GM23338 (cell line): ENCODE results near the gene PLD6. TPM values are rescaled to one million over a fixed set of nuclear protein-coding genes. Genes with fewer than 3 reads are reported as not detected.

Experiments used
- ATAC-seq: fragments of 200-7000 bp; cut with Tn5 transposase; 3 replicates; pipeline ENCODE4 v1.9.1; 2020
- DNase-seq: peaks from one replicate; pipeline ENCODE4 v3.0.0-alpha.2; 2015; ENCODE audit warnings: low spot score
- H2AFZ ChIP-seq: fragments of 200-600 bp; sonication (generic); 2 replicates; pipeline ENCODE4 v1.8.0; 2016; ENCODE audit warnings: antibody characterized with exemption, mild to moderate bottlenecking, moderate library complexity
- H3F3A ChIP-seq: fragments of 200-600 bp; sonication (generic); replicated peaks from 2 replicates; pipeline ENCODE4 v1.8.0; 2017; ENCODE audit warnings: antibody characterized with exemption, mixed run types, low read depth
- H3K27ac ChIP-seq: fragments of 200-600 bp; sonication (generic); 2 replicates; pipeline ENCODE4 v1.6.1; 2016; ENCODE audit warnings: low read depth
- H3K27me3 ChIP-seq: fragments of 200-600 bp; sonication (generic); 2 replicates; pipeline ENCODE4 v1.8.0; 2016; ENCODE audit warnings: mild to moderate bottlenecking, mixed run types, moderate library complexity; ENCODE audit not compliant: insufficient read depth
- H3K36me3 ChIP-seq: fragments of 200-600 bp; sonication (generic); 2 replicates; pipeline ENCODE4 v1.8.0; 2016; ENCODE audit warnings: mild to moderate bottlenecking; ENCODE audit not compliant: insufficient read depth
- H3K4me1 ChIP-seq: fragments of 200-600 bp; sonication (generic); 2 replicates; pipeline ENCODE4 v1.8.0; 2016; ENCODE audit warnings: mild to moderate bottlenecking, moderate library complexity; ENCODE audit not compliant: insufficient read depth
- H3K4me2 ChIP-seq: fragments of 200-600 bp; sonication (generic); 2 replicates; pipeline ENCODE4 v1.7.1; 2017; ENCODE audit warnings: mixed run types
- H3K4me3 ChIP-seq: fragments of 200-600 bp; sonication (generic); 2 replicates; pipeline ENCODE4 v1.6.1; 2016; ENCODE audit warnings: mixed run types
- H3K79me2 ChIP-seq: fragments of 200-600 bp; sonication (generic); replicated peaks from 2 replicates; pipeline ENCODE4 v1.8.0; 2017; ENCODE audit warnings: mild to moderate bottlenecking; ENCODE audit not compliant: insufficient read depth
- H3K9me2 ChIP-seq: fragments of 200-600 bp; sonication (generic); 2 replicates; pipeline ENCODE4 v1.8.0; 2017; ENCODE audit not compliant: insufficient read depth
- H4K20me1 ChIP-seq: fragments of 200-600 bp; sonication (generic); replicated peaks from 2 replicates; pipeline ENCODE4 v1.8.0; 2017; ENCODE audit warnings: mild to moderate bottlenecking; ENCODE audit not compliant: insufficient read depth
- H3K27ac Mint-ChIP-seq: 2 replicates; pipeline ENCODE4 v1.8.0; 2020; ENCODE audit warnings: inconsistent platforms, mild to moderate bottlenecking, moderate library complexity, mixed read lengths
- H3K27me3 Mint-ChIP-seq: 3 replicates; pipeline ENCODE4 v1.8.0; 2022; ENCODE audit warnings: low read depth, mild to moderate bottlenecking, moderate library complexity, mixed read lengths, inconsistent platforms; ENCODE audit not compliant: insufficient read depth, poor library complexity
- H3K36me3 Mint-ChIP-seq: 3 replicates; pipeline ENCODE4 v1.8.0; 2021; ENCODE audit warnings: low read depth, mild to moderate bottlenecking, inconsistent platforms, moderate library complexity, mixed read lengths
- H3K4me1 Mint-ChIP-seq: 3 replicates; pipeline ENCODE4 v1.8.0; 2020; ENCODE audit warnings: mild to moderate bottlenecking, inconsistent platforms, mixed read lengths
- H3K4me3 Mint-ChIP-seq: 3 replicates; pipeline ENCODE4 v1.8.0; 2021; ENCODE audit warnings: moderate library complexity, mild to moderate bottlenecking, inconsistent platforms, mixed read lengths
- H3K9me3 Mint-ChIP-seq: 3 replicates; pipeline ENCODE4 v1.8.0; 2020; ENCODE audit warnings: moderate library complexity, mild to moderate bottlenecking, inconsistent platforms, mixed read lengths
- CTCF ChIP-seq, 2 experiments: fragments of 200-600 bp in 1 of 2; sonication (generic) in 1 of 2; conservative IDR thresholded peaks; 2 replicates each; pipeline versions ENCODE4 v1.5.1 to v1.6.1; 2016 to 2017; ENCODE audit warnings: antibody characterized with exemption in 2 of 2, low read depth in 2 of 2, mild to moderate bottlenecking in 2 of 2, moderate library complexity in 1 of 2
- ETS1 ChIP-seq: IDR thresholded peaks from 2 replicates; pipeline ENCODE4 v1.6.1; 2016; ENCODE audit warnings: antibody characterized with exemption
- EZH2 ChIP-seq: fragments of 200-600 bp; sonication (generic); IDR thresholded peaks from one replicate; pipeline ENCODE4 v1.8.0; 2017; ENCODE audit warnings: antibody characterized with exemption, mild to moderate bottlenecking, low read depth; ENCODE audit not compliant: unreplicated experiment
- POLR2AphosphoS5 ChIP-seq: IDR thresholded peaks from 2 replicates; pipeline ENCODE4 v1.6.1; 2016; ENCODE audit warnings: antibody characterized with exemption, low read depth
- ZNF462 ChIP-seq: fragments of 250-450 bp; sonication (Bioruptor Pico); IDR thresholded peaks from 2 replicates; pipeline ENCODE4 v1.5.0; 2020; ENCODE audit warnings: mild to moderate bottlenecking, moderate library complexity
- polyA plus RNA-seq: library from polyadenylated mRNA; unstranded; fragments of >200 nt; fragmentation: Nextera tagmentation; extraction: Ambion mirVana; gene quantifications from 2 replicates; pipeline ENCODE4 v1.2.1, GENCODE V29; 2016
- total RNA-seq: library from RNA; depleted of rRNA; stranded (reverse); fragments of >200 nt; shearing (Covaris generic); gene quantifications from 2 replicates; pipeline ENCODE4 v1.2.3, GENCODE V29; 2014

The PLD6 gene
- total and polyA plus RNA-seq, 2 experiments from 2014 or later: not detected

GRCh38 chr17:17155568-17155967 is 50.6 kb downstream of the PLD6 start (continued):
- no peak for TF ChIP-seq ZNF462 (CRISPR knock-in tag)
- TF ChIP-seq POLR2AphosphoS5: no peak
- TF ChIP-seq CTCF (conservative IDR thresholded peaks at IDR 0.05; ENCODE audit: low read depth in 2 of 2): no peak
- TF ChIP-seq EZH2: no peak
- no peak for TF ChIP-seq ETS1

GRCh38 chr17:17154981-17155380 is 51.2 kb downstream of the PLD6 start:
- TF ChIP-seq ETS1: no peak
- H4K20me1 ChIP-seq: no peaks in the 10 kb centered on the region; the same call in 1 of the 2 replicates
- no peaks in the 10 kb centered on the region for H3K9me3 Mint-ChIP-seq
- no peaks in the 10 kb centered on the region for H3K27me3 Mint-ChIP-seq
- no peaks in the 10 kb centered on the region for H3K4me1 ChIP-seq
- no peak for ATAC-seq
- no peak overlapping the region for H3K4me3 Mint-ChIP-seq
- H3K4me1 Mint-ChIP-seq: no peaks in the 10 kb centered on the region
- no peaks in the 10 kb centered on the region for H3K79me2 ChIP-seq
- H3K27ac ChIP-seq: no peak overlapping the region
- H2AFZ ChIP-seq: no peak overlapping the region
- H3K4me3 ChIP-seq: no peak overlapping the region
- H3K27ac Mint-ChIP-seq: no peak overlapping the region
- H3K36me3 Mint-ChIP-seq: peaks cover 38% of the 10 kb centered on the region
- H3K4me2 ChIP-seq: no peak overlapping the region
- H3K36me3 ChIP-seq: no peaks in the 10 kb centered on the region; the same call in 1 of the 2 replicates
- H3K27me3 ChIP-seq: no peaks in the 10 kb centered on the region
- no peak for DNase-seq
- H3K9me2 ChIP-seq: no peaks in the 10 kb centered on the region
- H3F3A ChIP-seq: no peaks in the 10 kb centered on the region
